Measurements from ENCODE around the gene KIAA0513. TPM values are rescaled to one million over a fixed set of nuclear protein-coding genes. Genes with fewer than 3 reads are reported as not detected.

Gene KIAA0513
- total and polyA plus RNA-seq, 2 of the 13 experiments (the other 11 are each of a cell fraction or from before 2014, with no cell fraction given), result 1.8 TPM

- TF ChIP-seq ZNF687 (CRISPR knock-in tag; IDR thresholded peaks at IDR 0.05) (peak; percentile 80), SOX13 (IDR thresholded peaks at IDR 0.05) (no peak), SOX13 (CRISPR knock-in tag; conservative IDR thresholded peaks at IDR 0.05 in 1 of 2, IDR thresholded peaks at IDR 0.05 in 1 of 2) (peak in 1 of 2 experiments; percentile 69; a peak in 2 of 4 replicates), ZNF772 (CRISPR knock-in tag; IDR thresholded peaks at IDR 0.05) (peak; percentile 42; the same call in 1 of the 2 replicates), MYNN (CRISPR knock-in tag; IDR thresholded peaks at IDR 0.05; ENCODE audit: low read depth) (peak; percentile 83; the same call in 1 of the 2 replicates), HNF4G (IDR thresholded peaks at IDR 0.05; ENCODE audit: borderline replicate concordance, low read depth, low read length) (no peak), HNF4G (CRISPR knock-in tag; IDR thresholded peaks at IDR 0.05; ENCODE audit: borderline replicate concordance, low read depth) (peak; percentile 40; the same call in 1 of the 2 replicates), USF2 (IDR thresholded peaks at IDR 0.05; ENCODE audit: low read depth, low read length) (peak; percentile 89), USF2 (CRISPR knock-in tag; IDR thresholded peaks at IDR 0.05; ENCODE audit: borderline replicate concordance) (peak; percentile 72; the same call in 1 of the 2 replicates), TFAP4 (IDR thresholded peaks at IDR 0.05; ENCODE audit: borderline replicate concordance, low read depth) (peak; percentile 62; the same call in 1 of the 2 replicates), FOXO4 (CRISPR knock-in tag; conservative IDR thresholded peaks at IDR 0.05) (no peak), ZNF644 (CRISPR knock-in tag; IDR thresholded peaks at IDR 0.05; ENCODE audit: low read depth) (no peak), SALL1 (CRISPR knock-in tag; IDR thresholded peaks at IDR 0.05) (peak; percentile 66), MED13 (CRISPR knock-in tag; IDR thresholded peaks at IDR 0.05) (peak; percentile 83), ZNF556 (CRISPR knock-in tag; IDR thresholded peaks at IDR 0.05; ENCODE audit: borderline replicate concordance) (peak; percentile 82), ZNF276 (CRISPR knock-in tag; IDR thresholded peaks at IDR 0.05; ENCODE audit: low read depth) (peak; percentile 51; the same call in 1 of the 2 replicates), FOSL2 (CRISPR knock-in tag; IDR thresholded peaks at IDR 0.05) (peak; percentile 52), HIVEP1 (CRISPR knock-in tag; IDR thresholded peaks at IDR 0.05) (peak; percentile 96)
These were observed 109.9 kb downstream of the KIAA0513 start (continued) for GRCh38 chr16:85137323-85138072.

Measured in HepG2 (cell line).